ENCODE measurements around the gene SLC26A4. TPM values are rescaled to one million over a fixed set of nuclear protein-coding genes. Genes with fewer than 3 reads are reported as not detected.

SLC26A4 gene
- total and polyA plus RNA-seq, 7 donors, result 0.08 to 0.94 (median 0.18) TPM

DNA sequence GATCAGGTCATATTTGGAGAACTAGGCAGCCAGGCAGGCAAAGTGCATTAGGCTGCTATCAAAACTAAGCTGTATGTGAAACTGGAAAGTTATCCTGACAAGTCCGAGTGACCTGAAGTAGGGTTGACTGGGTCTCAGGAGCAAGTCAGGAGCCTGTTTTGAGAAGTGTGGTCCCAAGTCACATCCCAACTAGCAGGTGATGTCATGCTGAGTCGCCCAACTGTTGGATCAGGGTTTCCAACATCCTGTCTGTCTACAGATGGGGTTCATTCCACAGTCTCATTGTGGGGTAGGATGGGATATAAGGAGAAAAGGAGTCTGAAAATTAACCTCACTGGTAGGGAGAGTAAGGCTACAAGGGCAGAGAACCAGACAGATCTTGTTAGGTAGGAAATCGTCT lies 27.0 kb downstream of the SLC26A4 start:
- Histone ChIP-seq H3K27me3 (ENCODE audit: insufficient read depth in 3 of 3, low read length in 2 of 3) (no peaks in the 10 kb centered on the region), H3K36me3 (ENCODE audit: insufficient read depth in 1 of 2, low read depth in 1 of 2) (no peaks in the 10 kb centered on the region), H3K27ac (no peak overlapping the region), H3K4me1 (peaks cover 12% of the 10 kb centered on the region), H3K9me3 (no peaks in the 10 kb centered on the region), H3K4me3 (no peak overlapping the region)
- TF ChIP-seq, protein P1, sequence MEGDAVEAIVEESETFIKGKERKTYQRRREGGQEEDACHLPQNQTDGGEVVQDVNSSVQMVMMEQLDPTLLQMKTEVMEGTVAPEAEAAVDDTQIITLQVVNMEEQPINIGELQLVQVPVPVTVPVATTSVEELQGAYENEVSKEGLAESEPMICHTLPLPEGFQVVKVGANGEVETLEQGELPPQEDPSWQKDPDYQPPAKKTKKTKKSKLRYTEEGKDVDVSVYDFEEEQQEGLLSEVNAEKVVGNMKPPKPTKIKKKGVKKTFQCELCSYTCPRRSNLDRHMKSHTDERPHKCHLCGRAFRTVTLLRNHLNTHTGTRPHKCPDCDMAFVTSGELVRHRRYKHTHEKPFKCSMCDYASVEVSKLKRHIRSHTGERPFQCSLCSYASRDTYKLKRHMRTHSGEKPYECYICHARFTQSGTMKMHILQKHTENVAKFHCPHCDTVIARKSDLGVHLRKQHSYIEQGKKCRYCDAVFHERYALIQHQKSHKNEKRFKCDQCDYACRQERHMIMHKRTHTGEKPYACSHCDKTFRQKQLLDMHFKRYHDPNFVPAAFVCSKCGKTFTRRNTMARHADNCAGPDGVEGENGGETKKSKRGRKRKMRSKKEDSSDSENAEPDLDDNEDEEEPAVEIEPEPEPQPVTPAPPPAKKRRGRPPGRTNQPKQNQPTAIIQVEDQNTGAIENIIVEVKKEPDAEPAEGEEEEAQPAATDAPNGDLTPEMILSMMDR (IDR thresholded peaks at IDR 0.05), result no peak
- ATAC-seq (no peak), DNase-seq (no peak)
- WGBS, 3 donors, result 63 to 80% (median 78%) methylated on average over 3 of the region's 3 CpGs
- intact Hi-C loops (cut with DNase I), result no loop called here

DNA sequence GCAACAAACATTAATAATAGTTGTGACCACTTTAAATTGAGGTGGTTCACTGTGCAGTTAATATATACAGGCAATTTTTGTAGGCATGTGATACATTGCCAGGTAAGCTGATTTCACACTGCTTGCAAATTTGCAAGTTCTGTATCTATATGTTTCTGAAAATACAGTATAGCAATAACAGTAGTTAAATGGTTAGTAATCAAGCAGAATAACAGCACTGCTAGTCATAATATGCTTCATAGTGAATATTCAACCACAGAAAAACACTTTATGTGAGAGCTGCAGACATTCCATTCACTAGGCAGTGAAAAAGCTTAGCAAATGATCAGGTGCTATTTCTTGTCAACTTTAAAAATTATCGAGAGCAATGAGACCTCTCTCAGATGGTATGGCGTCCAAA lies 28.9 kb downstream of the SLC26A4 start:
- Histone ChIP-seq H3K9me3 (no peaks in the 10 kb centered on the region), H3K36me3 (ENCODE audit: insufficient read depth in 1 of 2, low read depth in 1 of 2) (no peaks in the 10 kb centered on the region), H3K4me1 (peaks cover 18% of the 10 kb centered on the region), H3K4me3 (no peak overlapping the region), H3K27ac (no peak overlapping the region), H3K27me3 (ENCODE audit: insufficient read depth in 3 of 3, low read length in 2 of 3) (no peaks in the 10 kb centered on the region)
- intact Hi-C loops (cut with DNase I), result no loop called here
- DNase-seq, result no peak
- TF ChIP-seq, protein P1 (IDR thresholded peaks at IDR 0.05), result no peak
- 94 to 100% (median 96%) methylated on average over 2 of the region's 2 CpGs for WGBS, 3 donors
- ATAC-seq, result no peak

DNA sequence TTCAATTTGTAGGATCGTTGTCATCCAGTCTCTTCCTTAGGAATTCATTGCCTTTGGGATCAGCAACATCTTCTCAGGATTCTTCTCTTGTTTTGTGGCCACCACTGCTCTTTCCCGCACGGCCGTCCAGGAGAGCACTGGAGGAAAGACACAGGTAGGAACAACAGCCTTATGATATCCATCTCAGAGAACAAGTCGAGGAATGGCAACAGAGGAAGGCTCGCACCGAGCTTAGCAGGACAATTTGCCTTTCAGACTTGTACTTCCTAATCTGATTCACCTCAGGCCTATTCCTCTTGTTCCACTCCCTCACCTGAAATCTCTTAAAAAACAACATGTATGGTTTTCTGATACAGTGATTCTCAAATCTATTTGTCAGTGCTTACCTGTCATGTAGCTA lies 29.5 kb downstream of the SLC26A4 start:
- DNase-seq (no peak), ATAC-seq (no peak)
- H3K27me3 ChIP-seq (ENCODE audit: insufficient read depth in 3 of 3, low read length in 2 of 3), result no peaks in the 10 kb centered on the region
- no peak overlapping the region for H3K27ac ChIP-seq
- H3K36me3 ChIP-seq (ENCODE audit: insufficient read depth in 1 of 2, low read depth in 1 of 2), result no peaks in the 10 kb centered on the region
- intact Hi-C loops (cut with DNase I), result no loop called here
- TF ChIP-seq, protein P1 (IDR thresholded peaks at IDR 0.05), result no peak
- peaks cover 18% of the 10 kb centered on the region for H3K4me1 ChIP-seq
- H3K9me3 ChIP-seq, result no peaks in the 10 kb centered on the region
- no peak overlapping the region for H3K4me3 ChIP-seq
- WGBS, 3 donors, result 88 to 95% (median 91%) methylated on average over 7 of the region's 7 CpGs

DNA sequence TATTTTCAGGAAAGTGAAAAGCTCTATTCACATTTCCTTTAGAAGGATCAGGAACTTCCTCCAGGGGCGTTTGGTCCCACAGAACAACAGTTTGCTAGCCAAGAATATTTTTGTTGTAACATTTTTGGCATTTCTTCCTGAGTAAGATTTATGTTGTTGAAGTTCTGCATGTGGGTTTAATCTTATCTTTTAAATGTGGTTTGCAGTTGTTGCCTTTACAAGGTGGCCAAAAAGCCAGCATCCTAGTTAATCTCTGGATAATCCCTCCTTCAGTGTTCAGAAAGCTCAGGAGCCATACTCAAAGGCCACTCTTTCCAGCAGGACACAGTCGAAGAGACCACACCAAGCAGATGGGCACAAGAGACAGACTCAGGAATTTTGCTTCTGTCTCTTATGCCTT lies 30.0 kb downstream of the SLC26A4 start:
- DNase-seq (no peak), ATAC-seq (no peak)
- intact Hi-C loops (cut with DNase I), result no loop called here
- TF ChIP-seq, protein P1 (IDR thresholded peaks at IDR 0.05), result no peak
- Histone ChIP-seq H3K9me3 (no peaks in the 10 kb centered on the region), H3K4me1 (peaks cover 18% of the 10 kb centered on the region), H3K36me3 (ENCODE audit: insufficient read depth in 1 of 2, low read depth in 1 of 2) (no peaks in the 10 kb centered on the region), H3K27ac (no peak overlapping the region), H3K4me3 (no peak overlapping the region), H3K27me3 (ENCODE audit: insufficient read depth in 3 of 3, low read length in 2 of 3) (no peaks in the 10 kb centered on the region)
- WGBS, 3 donors, result 11 to 15% (median 13%) methylated on average over 2 of the region's 2 CpGs

DNA sequence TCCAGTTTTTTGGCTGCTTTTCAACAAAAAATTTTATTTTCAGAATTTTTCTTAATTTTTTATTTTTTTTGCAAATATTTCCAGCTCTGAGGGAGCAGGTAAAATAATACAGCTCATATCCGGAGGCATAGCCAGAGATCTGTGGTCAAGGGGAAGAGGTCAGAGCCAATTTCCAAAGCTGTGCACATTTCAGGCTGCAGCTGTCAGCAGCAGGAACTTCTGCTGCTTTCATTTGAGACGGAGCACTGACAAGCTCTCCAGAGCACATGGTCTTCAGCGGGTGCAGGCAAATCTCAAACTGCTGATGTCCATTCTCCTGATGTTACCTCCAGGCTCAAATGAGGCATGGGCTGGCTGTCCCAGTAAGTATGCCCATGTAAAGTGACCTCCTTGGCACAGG lies 31.1 kb downstream of the SLC26A4 start:
- H3K9me3 ChIP-seq, result no peaks in the 10 kb centered on the region
- intact Hi-C loops (cut with DNase I), result no loop called here
- DNase-seq (no peak), ATAC-seq (peak in 3 of 4 donors; percentile 40 to 65 (median 54))
- H3K27ac ChIP-seq, result no peak overlapping the region
- no peaks in the 10 kb centered on the region for H3K27me3 ChIP-seq (ENCODE audit: insufficient read depth in 3 of 3, low read length in 2 of 3)
- H3K4me1 ChIP-seq, result peaks cover 18% of the 10 kb centered on the region
- WGBS, 3 donors, result 4 to 5% (median 5%) methylated on average over 3 of the region's 3 CpGs
- no peak overlapping the region for H3K4me3 ChIP-seq
- TF ChIP-seq, protein P1 (IDR thresholded peaks at IDR 0.05), result no peak
- H3K36me3 ChIP-seq (ENCODE audit: insufficient read depth in 1 of 2, low read depth in 1 of 2), result no peaks in the 10 kb centered on the region
